ENCODE data around the gene VPS50. TPM values are rescaled to one million over a fixed set of nuclear protein-coding genes. Genes with fewer than 3 reads are reported as not detected.
"Not testable (repeated sequence)": the region's sequence is repeated elsewhere in the genome, so short reads cannot be mapped to it uniquely, and the experiment has no call there.

Gene VPS50
- total RNA-seq, 1 experiment from 2014 or later, result 9.2 TPM

DNA sequence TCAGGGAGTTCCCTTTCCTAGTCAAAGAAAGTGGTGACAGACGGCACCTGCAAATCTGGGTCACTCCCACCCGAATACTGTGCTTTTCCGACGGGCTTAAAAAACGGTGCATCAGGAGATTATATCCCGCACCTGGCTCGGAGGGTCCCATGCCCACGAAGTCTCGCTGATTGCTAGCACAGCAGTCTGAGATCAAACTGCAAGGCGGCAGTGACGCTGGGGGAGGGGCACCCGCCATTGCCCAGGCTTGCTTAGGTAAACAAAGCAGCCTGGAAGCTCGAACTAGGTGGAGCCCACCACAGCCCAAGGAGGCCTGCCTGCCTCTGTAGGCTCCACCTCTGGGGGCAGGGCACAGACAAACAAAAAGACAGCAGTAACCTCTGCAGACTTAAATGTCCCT, 110.0 kb downstream of the VPS50 start:
- peaks cover 13% of the 10 kb centered on the region for H3K9me3 Mint-ChIP-seq
- CTCF ChIA-PET; H3K27me3 Mint-ChIP-seq (ENCODE audit: low read depth); DNase-seq (ENCODE audit: low spot score); ATAC-seq; H3K27ac Mint-ChIP-seq; H3K4me3 Mint-ChIP-seq; POLR2A ChIA-PET: not testable (repeated sequence)
- peaks cover 21% of the 10 kb centered on the region for H3K4me1 Mint-ChIP-seq
- H3K36me3 Mint-ChIP-seq, result peaks cover 28% of the 10 kb centered on the region

DNA sequence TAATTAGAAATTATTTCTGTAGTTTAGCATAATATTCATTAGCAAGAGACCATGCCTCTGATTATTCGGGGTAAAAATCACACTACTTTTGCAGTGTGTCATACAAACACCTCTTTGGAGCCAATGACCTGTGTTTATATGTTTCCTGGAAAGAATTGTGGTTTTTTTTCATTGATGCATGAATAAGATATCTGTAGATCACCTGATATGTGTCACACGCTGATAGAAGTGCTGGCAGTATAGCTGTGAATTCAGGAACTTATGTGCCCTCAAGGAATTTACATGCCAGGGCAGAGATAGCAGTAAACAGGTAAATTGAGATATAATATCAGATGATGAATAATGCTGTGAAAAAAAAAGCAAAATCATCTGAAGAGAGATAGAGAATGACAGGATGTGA, 118.2 kb downstream of the VPS50 start:
- H3K9me3 Mint-ChIP-seq, result no peaks in the 10 kb centered on the region
- no peak overlapping the region for H3K4me3 Mint-ChIP-seq
- ATAC-seq, result no peak
- ChIA-PET CTCF (interaction anchor here (1.0 kb wide), 1 partner anchor 24 kb away, joined by 4 read pairs; no protein-coding TSS in a partner anchor), POLR2A (no interaction called here)
- TF ChIP-seq RELA (CRISPR knock-in tag; IDR thresholded peaks at IDR 0.05; ENCODE audit: borderline replicate concordance) (no peak), ATF1 (CRISPR knock-in tag; IDR thresholded peaks at IDR 0.05) (no peak), CREM (CRISPR knock-in tag; IDR thresholded peaks at IDR 0.05) (no peak), NR1H2 (CRISPR knock-in tag; IDR thresholded peaks at IDR 0.05) (no peak), EMX1 (CRISPR knock-in tag; IDR thresholded peaks at IDR 0.05) (no peak), JAZF1 (CRISPR knock-in tag; IDR thresholded peaks at IDR 0.05) (no peak), HMGA2 (CRISPR knock-in tag; IDR thresholded peaks at IDR 0.05) (no peak), NR2C2 (CRISPR knock-in tag; IDR thresholded peaks at IDR 0.05) (no peak), ZNF317 (CRISPR knock-in tag; IDR thresholded peaks at IDR 0.05; ENCODE audit: borderline replicate concordance, low read depth) (no peak), ZNF232 (CRISPR knock-in tag; IDR thresholded peaks at IDR 0.05) (no peak)
- TF ChIP-seq, protein P1, sequence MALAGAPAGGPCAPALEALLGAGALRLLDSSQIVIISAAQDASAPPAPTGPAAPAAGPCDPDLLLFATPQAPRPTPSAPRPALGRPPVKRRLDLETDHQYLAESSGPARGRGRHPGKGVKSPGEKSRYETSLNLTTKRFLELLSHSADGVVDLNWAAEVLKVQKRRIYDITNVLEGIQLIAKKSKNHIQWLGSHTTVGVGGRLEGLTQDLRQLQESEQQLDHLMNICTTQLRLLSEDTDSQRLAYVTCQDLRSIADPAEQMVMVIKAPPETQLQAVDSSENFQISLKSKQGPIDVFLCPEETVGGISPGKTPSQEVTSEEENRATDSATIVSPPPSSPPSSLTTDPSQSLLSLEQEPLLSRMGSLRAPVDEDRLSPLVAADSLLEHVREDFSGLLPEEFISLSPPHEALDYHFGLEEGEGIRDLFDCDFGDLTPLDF (CRISPR knock-in tag; IDR thresholded peaks at IDR 0.05), result no peak
- TF ChIP-seq, protein P2, sequence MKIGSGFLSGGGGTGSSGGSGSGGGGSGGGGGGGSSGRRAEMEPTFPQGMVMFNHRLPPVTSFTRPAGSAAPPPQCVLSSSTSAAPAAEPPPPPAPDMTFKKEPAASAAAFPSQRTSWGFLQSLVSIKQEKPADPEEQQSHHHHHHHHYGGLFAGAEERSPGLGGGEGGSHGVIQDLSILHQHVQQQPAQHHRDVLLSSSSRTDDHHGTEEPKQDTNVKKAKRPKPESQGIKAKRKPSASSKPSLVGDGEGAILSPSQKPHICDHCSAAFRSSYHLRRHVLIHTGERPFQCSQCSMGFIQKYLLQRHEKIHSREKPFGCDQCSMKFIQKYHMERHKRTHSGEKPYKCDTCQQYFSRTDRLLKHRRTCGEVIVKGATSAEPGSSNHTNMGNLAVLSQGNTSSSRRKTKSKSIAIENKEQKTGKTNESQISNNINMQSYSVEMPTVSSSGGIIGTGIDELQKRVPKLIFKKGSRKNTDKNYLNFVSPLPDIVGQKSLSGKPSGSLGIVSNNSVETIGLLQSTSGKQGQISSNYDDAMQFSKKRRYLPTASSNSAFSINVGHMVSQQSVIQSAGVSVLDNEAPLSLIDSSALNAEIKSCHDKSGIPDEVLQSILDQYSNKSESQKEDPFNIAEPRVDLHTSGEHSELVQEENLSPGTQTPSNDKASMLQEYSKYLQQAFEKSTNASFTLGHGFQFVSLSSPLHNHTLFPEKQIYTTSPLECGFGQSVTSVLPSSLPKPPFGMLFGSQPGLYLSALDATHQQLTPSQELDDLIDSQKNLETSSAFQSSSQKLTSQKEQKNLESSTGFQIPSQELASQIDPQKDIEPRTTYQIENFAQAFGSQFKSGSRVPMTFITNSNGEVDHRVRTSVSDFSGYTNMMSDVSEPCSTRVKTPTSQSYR (CRISPR knock-in tag; IDR thresholded peaks at IDR 0.05), result no peak
- TF ChIP-seq, protein P3, sequence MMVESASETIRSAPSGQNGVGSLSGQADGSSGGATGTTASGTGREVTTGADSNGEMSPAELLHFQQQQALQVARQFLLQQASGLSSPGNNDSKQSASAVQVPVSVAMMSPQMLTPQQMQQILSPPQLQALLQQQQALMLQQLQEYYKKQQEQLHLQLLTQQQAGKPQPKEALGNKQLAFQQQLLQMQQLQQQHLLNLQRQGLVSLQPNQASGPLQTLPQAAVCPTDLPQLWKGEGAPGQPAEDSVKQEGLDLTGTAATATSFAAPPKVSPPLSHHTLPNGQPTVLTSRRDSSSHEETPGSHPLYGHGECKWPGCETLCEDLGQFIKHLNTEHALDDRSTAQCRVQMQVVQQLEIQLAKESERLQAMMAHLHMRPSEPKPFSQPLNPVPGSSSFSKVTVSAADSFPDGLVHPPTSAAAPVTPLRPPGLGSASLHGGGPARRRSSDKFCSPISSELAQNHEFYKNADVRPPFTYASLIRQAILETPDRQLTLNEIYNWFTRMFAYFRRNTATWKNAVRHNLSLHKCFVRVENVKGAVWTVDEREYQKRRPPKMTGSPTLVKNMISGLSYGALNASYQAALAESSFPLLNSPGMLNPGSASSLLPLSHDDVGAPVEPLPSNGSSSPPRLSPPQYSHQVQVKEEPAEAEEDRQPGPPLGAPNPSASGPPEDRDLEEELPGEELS (CRISPR knock-in tag; IDR thresholded peaks at IDR 0.05), result no peak
- TF ChIP-seq, protein P4, sequence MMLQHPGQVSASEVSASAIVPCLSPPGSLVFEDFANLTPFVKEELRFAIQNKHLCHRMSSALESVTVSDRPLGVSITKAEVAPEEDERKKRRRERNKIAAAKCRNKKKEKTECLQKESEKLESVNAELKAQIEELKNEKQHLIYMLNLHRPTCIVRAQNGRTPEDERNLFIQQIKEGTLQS (CRISPR knock-in tag; conservative IDR thresholded peaks at IDR 0.05), result no peak
- TF ChIP-seq, protein P5, sequence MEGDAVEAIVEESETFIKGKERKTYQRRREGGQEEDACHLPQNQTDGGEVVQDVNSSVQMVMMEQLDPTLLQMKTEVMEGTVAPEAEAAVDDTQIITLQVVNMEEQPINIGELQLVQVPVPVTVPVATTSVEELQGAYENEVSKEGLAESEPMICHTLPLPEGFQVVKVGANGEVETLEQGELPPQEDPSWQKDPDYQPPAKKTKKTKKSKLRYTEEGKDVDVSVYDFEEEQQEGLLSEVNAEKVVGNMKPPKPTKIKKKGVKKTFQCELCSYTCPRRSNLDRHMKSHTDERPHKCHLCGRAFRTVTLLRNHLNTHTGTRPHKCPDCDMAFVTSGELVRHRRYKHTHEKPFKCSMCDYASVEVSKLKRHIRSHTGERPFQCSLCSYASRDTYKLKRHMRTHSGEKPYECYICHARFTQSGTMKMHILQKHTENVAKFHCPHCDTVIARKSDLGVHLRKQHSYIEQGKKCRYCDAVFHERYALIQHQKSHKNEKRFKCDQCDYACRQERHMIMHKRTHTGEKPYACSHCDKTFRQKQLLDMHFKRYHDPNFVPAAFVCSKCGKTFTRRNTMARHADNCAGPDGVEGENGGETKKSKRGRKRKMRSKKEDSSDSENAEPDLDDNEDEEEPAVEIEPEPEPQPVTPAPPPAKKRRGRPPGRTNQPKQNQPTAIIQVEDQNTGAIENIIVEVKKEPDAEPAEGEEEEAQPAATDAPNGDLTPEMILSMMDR (IDR thresholded peaks at IDR 0.05), result no peak
- TF ChIP-seq, protein P6, sequence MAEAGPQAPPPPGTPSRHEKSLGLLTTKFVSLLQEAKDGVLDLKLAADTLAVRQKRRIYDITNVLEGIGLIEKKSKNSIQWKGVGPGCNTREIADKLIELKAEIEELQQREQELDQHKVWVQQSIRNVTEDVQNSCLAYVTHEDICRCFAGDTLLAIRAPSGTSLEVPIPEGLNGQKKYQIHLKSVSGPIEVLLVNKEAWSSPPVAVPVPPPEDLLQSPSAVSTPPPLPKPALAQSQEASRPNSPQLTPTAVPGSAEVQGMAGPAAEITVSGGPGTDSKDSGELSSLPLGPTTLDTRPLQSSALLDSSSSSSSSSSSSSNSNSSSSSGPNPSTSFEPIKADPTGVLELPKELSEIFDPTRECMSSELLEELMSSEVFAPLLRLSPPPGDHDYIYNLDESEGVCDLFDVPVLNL (CRISPR knock-in tag; IDR thresholded peaks at IDR 0.05; ENCODE audit: borderline replicate concordance, low read depth), result no peak
- TF ChIP-seq, protein P7, sequence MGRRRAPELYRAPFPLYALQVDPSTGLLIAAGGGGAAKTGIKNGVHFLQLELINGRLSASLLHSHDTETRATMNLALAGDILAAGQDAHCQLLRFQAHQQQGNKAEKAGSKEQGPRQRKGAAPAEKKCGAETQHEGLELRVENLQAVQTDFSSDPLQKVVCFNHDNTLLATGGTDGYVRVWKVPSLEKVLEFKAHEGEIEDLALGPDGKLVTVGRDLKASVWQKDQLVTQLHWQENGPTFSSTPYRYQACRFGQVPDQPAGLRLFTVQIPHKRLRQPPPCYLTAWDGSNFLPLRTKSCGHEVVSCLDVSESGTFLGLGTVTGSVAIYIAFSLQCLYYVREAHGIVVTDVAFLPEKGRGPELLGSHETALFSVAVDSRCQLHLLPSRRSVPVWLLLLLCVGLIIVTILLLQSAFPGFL (CRISPR knock-in tag; IDR thresholded peaks at IDR 0.05; ENCODE audit: borderline replicate concordance), result no peak
- H3K27me3 Mint-ChIP-seq (ENCODE audit: low read depth), result no peaks in the 10 kb centered on the region
- H3K36me3 Mint-ChIP-seq, result 0 out of 2 replicates have a peak, but pooled peaks cover 3% of the 10 kb centered on the region
- peaks cover 7% of the 10 kb centered on the region for H3K4me1 Mint-ChIP-seq
- H3K27ac Mint-ChIP-seq, result no peak overlapping the region
- DNase-seq (ENCODE audit: low spot score), result no peak
